PFSK-1 (cell line): ENCODE results near the gene PSMD3.

ENCODE experiments used
- FOXP2 ChIP-seq: optimal IDR thresholded peaks from 2 replicates; pipeline ENCODE3; 2011; ENCODE audit warnings: borderline replicate concordance, control low read depth, inconsistent platforms; ENCODE audit not compliant: insufficient read depth; ENCODE audit errors: extremely low read length, extremely low read depth
- POLR2AphosphoS5 ChIP-seq: IDR thresholded peaks from 2 replicates; pipeline ENCODE4 v1.6.1; 2012; ENCODE audit warnings: low read depth, mild to moderate bottlenecking, control low read depth, low read length, moderate library complexity
- SIN3A ChIP-seq: IDR thresholded peaks from 2 replicates; pipeline ENCODE4 v1.6.1; 2012; ENCODE audit warnings: mild to moderate bottlenecking, low read length, moderate library complexity, borderline replicate concordance; ENCODE audit not compliant: insufficient read depth
- TAF1 ChIP-seq: IDR thresholded peaks from 2 replicates; pipeline ENCODE4 v1.6.1; 2012; ENCODE audit warnings: low read length, control low read depth, borderline replicate concordance; ENCODE audit not compliant: insufficient read depth
- TF ChIP-seq, protein P1 (sequence below), 2 experiments: IDR thresholded peaks; 2 replicates each; pipeline versions ENCODE4 v1.6.1 to v1.8.0; 2011 to 2012; ENCODE audit warnings: low read depth in 2 of 2, low read length in 2 of 2, control low read depth in 1 of 2, inconsistent platforms in 1 of 2, mild to moderate bottlenecking in 1 of 2, moderate library complexity in 1 of 2; ENCODE audit not compliant: insufficient read depth in 1 of 2

PSMD3 gene

DNA sequence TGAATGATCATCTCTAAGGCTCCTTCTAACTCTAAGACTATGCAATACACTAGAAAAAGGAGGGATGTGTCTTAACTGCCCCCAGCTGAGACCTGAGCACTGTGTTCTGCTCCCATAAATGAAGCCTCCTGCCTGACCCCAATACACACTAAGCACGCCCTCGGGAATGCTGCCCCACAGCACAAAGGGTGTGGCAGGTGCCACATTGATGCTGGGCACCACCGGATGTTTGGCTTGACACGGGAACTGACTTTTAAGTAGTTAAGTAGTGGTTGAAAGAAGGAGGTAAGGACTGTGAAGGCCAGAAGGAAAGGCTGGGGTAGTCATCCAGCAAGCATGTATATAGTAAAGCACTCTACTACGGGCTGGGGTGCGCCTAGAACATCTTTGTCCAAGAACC, 13.8 kb upstream of the PSMD3 start:
- TF ChIP-seq, protein P1, sequence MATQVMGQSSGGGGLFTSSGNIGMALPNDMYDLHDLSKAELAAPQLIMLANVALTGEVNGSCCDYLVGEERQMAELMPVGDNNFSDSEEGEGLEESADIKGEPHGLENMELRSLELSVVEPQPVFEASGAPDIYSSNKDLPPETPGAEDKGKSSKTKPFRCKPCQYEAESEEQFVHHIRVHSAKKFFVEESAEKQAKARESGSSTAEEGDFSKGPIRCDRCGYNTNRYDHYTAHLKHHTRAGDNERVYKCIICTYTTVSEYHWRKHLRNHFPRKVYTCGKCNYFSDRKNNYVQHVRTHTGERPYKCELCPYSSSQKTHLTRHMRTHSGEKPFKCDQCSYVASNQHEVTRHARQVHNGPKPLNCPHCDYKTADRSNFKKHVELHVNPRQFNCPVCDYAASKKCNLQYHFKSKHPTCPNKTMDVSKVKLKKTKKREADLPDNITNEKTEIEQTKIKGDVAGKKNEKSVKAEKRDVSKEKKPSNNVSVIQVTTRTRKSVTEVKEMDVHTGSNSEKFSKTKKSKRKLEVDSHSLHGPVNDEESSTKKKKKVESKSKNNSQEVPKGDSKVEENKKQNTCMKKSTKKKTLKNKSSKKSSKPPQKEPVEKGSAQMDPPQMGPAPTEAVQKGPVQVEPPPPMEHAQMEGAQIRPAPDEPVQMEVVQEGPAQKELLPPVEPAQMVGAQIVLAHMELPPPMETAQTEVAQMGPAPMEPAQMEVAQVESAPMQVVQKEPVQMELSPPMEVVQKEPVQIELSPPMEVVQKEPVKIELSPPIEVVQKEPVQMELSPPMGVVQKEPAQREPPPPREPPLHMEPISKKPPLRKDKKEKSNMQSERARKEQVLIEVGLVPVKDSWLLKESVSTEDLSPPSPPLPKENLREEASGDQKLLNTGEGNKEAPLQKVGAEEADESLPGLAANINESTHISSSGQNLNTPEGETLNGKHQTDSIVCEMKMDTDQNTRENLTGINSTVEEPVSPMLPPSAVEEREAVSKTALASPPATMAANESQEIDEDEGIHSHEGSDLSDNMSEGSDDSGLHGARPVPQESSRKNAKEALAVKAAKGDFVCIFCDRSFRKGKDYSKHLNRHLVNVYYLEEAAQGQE (IDR thresholded peaks at IDR 0.05; ENCODE audit: insufficient read depth in 1 of 2, low read depth in 2 of 2, low read length in 2 of 2) = no peak
- TF ChIP-seq FOXP2 = no peak
- no peak for TF ChIP-seq TAF1
- TF ChIP-seq POLR2AphosphoS5 = no peak
- no peak for TF ChIP-seq SIN3A

DNA sequence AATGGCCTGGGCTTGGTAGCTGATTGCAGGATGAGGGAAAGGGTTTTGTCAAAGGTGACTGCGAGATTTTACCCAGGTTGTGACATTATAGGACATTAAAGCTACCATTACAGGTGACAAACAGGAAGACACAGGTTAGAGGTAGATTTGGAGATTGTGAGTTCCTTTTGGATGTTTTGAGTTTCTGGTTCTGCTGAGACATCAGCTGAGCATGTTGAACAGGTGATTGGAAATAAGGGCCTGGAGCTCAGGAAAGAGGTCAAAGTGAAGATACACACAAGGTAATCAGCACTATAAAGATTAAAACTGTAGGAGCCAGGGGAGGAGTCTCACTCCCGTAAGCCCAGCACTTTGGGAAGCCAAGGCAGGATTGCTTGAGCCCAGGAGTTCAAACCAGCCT, 11.8 kb upstream of the PSMD3 start:
- TF ChIP-seq, protein P1 (IDR thresholded peaks at IDR 0.05; ENCODE audit: insufficient read depth in 1 of 2, low read depth in 2 of 2, low read length in 2 of 2) = no peak
- TF ChIP-seq TAF1 (no peak), SIN3A (no peak), POLR2AphosphoS5 (no peak), FOXP2 (no peak)

DNA sequence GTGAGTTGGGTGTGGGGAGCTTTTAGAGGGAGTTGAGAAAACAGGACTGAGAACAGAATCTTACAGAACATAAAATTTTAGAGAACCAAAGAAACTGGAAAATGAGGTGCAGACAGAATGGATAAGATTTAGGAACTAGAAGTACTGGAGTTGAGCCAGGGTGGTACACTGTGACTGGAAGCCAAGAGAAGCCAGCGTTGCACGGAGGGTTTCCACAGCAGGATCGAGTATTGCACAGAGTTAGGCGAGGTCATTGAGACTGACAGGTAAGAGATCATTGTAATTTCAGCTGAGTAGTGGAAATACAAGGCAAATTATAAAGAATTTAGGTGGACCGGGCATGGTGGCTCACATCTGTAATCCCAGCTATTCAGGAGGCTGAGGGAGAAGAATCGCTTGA, 11.2 kb upstream of the PSMD3 start:
- no peak for TF ChIP-seq FOXP2
- no peak for TF ChIP-seq TAF1
- TF ChIP-seq, protein P1 (IDR thresholded peaks at IDR 0.05; ENCODE audit: insufficient read depth in 1 of 2, low read depth in 2 of 2, low read length in 2 of 2) = no peak
- no peak for TF ChIP-seq POLR2AphosphoS5
- TF ChIP-seq SIN3A = no peak

DNA sequence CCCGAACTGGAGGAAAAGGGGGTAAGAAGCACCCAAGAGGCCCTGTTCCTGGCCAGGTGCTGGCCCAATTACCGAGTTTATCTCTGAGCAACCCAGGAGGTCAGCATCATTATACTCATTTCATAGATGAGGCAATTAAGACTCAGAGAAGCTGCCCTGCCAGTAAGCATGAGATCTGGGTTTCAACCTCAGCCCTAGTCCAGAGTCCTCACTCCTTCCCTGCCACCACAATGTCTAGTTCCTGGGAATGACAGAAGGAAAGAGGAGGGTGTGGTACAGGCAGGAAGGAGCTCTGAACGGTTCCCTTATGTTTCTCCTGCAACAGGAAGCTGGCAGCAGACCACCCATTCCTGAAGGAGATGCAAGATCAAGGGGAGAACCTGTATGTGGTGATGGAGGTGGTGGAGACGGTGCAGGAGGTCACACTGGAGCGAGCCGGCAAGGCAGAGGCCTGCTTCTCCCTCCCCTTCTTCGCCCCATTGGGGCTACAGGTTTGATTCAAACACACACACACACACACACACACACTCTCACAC, 10.4 kb upstream of the PSMD3 start:
- TF ChIP-seq SIN3A = no peak
- no peak for TF ChIP-seq TAF1
- no peak for TF ChIP-seq POLR2AphosphoS5
- TF ChIP-seq, protein P1 (IDR thresholded peaks at IDR 0.05; ENCODE audit: insufficient read depth in 1 of 2, low read depth in 2 of 2, low read length in 2 of 2) = no peak
- TF ChIP-seq FOXP2 = no peak

DNA sequence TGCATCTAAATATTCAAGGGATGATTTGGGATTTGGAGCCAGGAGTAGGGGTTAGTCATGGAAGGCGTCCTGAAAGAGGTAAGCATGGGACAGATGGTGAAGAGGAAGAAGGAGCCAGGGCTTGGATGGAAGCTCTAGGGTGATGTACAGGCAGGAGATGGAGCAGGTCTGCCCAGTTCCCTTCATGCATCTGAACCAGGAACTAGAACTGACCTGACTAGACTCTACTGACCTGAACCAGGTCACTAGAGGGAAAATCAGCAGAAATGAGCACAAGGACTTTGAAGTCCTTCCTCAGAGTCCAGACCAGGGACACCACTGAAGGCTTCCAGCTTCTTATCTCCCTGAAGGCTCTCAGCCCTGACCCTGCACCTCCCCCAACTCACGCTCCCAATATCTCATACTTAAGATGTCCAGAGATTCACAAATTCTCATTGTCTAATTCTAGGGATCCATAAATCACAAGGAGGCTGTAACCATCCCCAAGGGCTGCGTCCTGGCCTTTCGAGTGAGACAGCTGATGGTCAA, 9.5 kb upstream of the PSMD3 start:
- no peak for TF ChIP-seq FOXP2
- TF ChIP-seq SIN3A = no peak
- TF ChIP-seq POLR2AphosphoS5 = no peak
- TF ChIP-seq, protein P1 (IDR thresholded peaks at IDR 0.05; ENCODE audit: insufficient read depth in 1 of 2, low read depth in 2 of 2, low read length in 2 of 2) = no peak
- no peak for TF ChIP-seq TAF1
